RWPE1 (cell line): ENCODE measurements around the gene PPP2R1B.

Source experiments
- CTCF ChIA-PET: fragments of 350-600 bp; sonication (Branson Sonifier 250); formaldehyde crosslinking; extraction: SDS; loops from one replicate; lab custom pipeline; 2021; lab: Yijun Ruan, JAX
- POLR2A ChIA-PET: fragments of 400-600 bp; formaldehyde crosslinking; extraction: SDS; loops from one replicate; lab custom pipeline; 2020; ENCODE audit warnings: antibody characterized with exemption; ENCODE audit not compliant: low non-redundant PET; lab: Yijun Ruan, JAX
- DNase-seq: peaks from one replicate; pipeline ENCODE4 v3.0.0; 2012; ENCODE audit warnings: low spot score
- H3K27ac ChIP-seq: fragments of 450-650 bp; 2 replicates; pipeline ENCODE4 v1.5.1; 2017
- TF ChIP-seq, protein P1 (sequence below): fragments of 450-650 bp; conservative IDR thresholded peaks from 2 replicates; pipeline ENCODE4 v1.5.1; 2017; ENCODE audit warnings: low read depth, mild to moderate bottlenecking

The PPP2R1B gene

DNA sequence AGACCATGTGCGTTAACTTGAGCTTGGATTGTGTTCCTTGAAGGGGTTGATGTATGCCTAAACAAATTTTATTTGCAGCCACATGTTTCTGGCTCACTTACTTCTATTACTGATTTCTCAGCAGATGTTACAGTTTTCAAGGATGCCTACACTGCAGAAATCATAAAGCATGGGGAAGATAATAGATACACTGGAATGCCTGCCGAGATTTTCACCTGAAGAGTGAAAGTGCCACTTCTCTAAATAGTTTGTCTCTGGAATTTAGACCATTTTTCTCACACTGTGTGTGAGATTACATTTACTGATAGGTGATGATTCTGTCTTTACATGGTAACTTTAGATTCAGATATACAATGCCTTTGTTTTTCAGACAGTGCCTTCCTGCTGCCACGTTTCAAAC lies 82.4 kb downstream of the PPP2R1B start:
- TF ChIP-seq, protein P1, sequence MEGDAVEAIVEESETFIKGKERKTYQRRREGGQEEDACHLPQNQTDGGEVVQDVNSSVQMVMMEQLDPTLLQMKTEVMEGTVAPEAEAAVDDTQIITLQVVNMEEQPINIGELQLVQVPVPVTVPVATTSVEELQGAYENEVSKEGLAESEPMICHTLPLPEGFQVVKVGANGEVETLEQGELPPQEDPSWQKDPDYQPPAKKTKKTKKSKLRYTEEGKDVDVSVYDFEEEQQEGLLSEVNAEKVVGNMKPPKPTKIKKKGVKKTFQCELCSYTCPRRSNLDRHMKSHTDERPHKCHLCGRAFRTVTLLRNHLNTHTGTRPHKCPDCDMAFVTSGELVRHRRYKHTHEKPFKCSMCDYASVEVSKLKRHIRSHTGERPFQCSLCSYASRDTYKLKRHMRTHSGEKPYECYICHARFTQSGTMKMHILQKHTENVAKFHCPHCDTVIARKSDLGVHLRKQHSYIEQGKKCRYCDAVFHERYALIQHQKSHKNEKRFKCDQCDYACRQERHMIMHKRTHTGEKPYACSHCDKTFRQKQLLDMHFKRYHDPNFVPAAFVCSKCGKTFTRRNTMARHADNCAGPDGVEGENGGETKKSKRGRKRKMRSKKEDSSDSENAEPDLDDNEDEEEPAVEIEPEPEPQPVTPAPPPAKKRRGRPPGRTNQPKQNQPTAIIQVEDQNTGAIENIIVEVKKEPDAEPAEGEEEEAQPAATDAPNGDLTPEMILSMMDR = no peak
- ChIA-PET CTCF (interaction anchor here (0.6 kb wide), 1 partner anchor 901 kb away, joined by 4 read pairs; no protein-coding TSS in a partner anchor), POLR2A (no interaction called here)
- no peak for DNase-seq
- no peak overlapping the region for H3K27ac ChIP-seq

DNA sequence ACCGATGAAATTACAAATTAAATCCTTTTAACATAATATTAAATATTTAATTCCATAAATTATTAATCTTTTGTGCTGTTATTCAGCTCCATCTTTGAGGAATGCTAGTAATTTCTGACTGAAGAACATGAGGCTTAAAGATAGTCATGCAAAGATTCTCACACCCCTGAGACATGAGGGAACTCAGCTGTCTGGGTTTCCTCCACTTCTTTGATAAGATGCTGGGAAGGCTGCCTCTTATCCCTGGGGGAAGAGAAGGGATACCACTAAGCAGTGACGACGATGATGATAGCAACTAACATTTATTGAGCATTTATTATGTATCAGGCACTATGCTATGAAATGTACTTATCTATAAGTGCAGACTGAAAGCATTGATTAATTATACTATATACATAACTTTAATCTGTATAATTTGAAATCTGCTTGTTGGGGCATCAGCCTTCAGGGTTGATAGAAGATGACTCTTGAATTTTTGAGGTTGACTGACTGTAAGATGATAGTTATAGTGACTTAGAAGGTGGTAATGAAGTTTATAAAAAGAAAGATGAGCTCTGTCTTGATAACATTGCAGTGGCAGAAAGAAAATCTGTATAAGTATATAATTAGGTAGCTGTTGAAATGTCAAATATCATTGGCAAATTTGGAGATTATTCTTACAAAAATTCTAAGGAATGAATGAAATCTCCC lies 85.6 kb downstream of the PPP2R1B start:
- no peak overlapping the region for H3K27ac ChIP-seq
- CTCF ChIA-PET = interaction anchor here (0.8 to 0.9 kb wide), 2 partner anchors 40 to 51 kb away, joined by 3 to 4 read pairs; no protein-coding TSS in a partner anchor
- POLR2A ChIA-PET = no interaction called here
- DNase-seq = no peak
- TF ChIP-seq, protein P1 = no peak
